Measurements from ENCODE around the gene MFSD12. TPM values are rescaled to one million over a fixed set of nuclear protein-coding genes. Genes with fewer than 3 reads are reported as not detected.

The MFSD12 gene
- total RNA-seq, result 78.9 and 80.4 TPM in 2 replicates
- polyA plus RNA-seq, result 51.7 and 66.9 TPM in 2 replicates
- polyA plus RNA-seq (2011; cell fraction: cytosol; rRNA removed), result 27.4 and 38.4 TPM in 2 replicates
- 102 and 113 TPM in 2 replicates for polyA plus RNA-seq (2011; cell fraction: nucleus; rRNA removed)
- polyA plus RNA-seq (2012), result 49.8 and 67.4 TPM in 2 replicates
- polyA minus RNA-seq, result 34.5 and 41.8 TPM in 2 replicates
- polyA minus RNA-seq (2011; cell fraction: cytosol; rRNA and poly(A)+ RNA removed), result 649 TPM
- polyA minus RNA-seq (2011; cell fraction: nucleus; rRNA and poly(A)+ RNA removed), result 24.4 and 34.2 TPM in 2 replicates
- Bru-seq, nascent RNA, result percentile 46 among the genes with signal in this experiment
- BruChase-seq, experiment 1, labeled RNA remaining after a 6-hour chase, result percentile 70 among the genes with signal in this experiment
- BruChase-seq, experiment 2, labeled RNA remaining after a 2-hour chase, result percentile 65 among the genes with signal in this experiment
- long read RNA-seq, transcript MFSD12-204 (1 exons, 1,769 nt), result minor isoform, 9 of 99 reads
- long read RNA-seq, transcript MFSD12-201 (10 exons, 2,124 nt), result major isoform, 54 of 99 reads
- long read RNA-seq, partial matches to known transcripts, result 6 of 99 reads
- long read RNA-seq, other reads (novel, unspliced or antisense), result 30 of 99 reads

- H3K4me1 ChIP-seq (ENCODE audit: control insufficient read depth, extremely low read depth, insufficient read depth, low read length), result peaks cover 24% of the 10 kb centered on the region
- peak; percentile 91 for DNase-seq (ENCODE audit: low read depth, low spot score)
- peaks cover 35% of the 10 kb centered on the region for H3K79me2 ChIP-seq (ENCODE audit: control insufficient read depth, insufficient read depth, low read length)
- CTCF ChIA-PET, result interaction anchor here (1.0 to 6.4 kb wide), 5 partner anchors 11 to 50 kb away, joined by 3 to 34 read pairs (median 9); partner anchors contain the start of gene GIPC3
- H3K9ac ChIP-seq (replicated peaks; ENCODE audit: extremely low read depth, insufficient read depth, low read length), result peak within 1 kb of the TSS; percentile 52
- TF ChIP-seq POLR2A (IDR thresholded peaks at IDR 0.05; ENCODE audit: low read depth, low read length) (peak; percentile 68), MYC (IDR thresholded peaks at IDR 0.05; ENCODE audit: low read depth, low read length) (peak; percentile 53), POLR2AphosphoS5 (IDR thresholded peaks at IDR 0.05; ENCODE audit: insufficient read depth, low read depth, low read length) (peak; percentile 91), MAX (IDR thresholded peaks at IDR 0.05; ENCODE audit: insufficient read depth, insufficient read length) (peak; percentile 85), JUN (IDR thresholded peaks at IDR 0.05; ENCODE audit: borderline replicate concordance, insufficient read depth, insufficient read length, low read depth) (no peak), CTCF (IDR thresholded peaks at IDR 0.05; ENCODE audit: extremely low read depth in 1 of 2, insufficient read depth in 1 of 2, low read depth in 1 of 2, low read length in 2 of 2) (no peak)
- dilution Hi-C loops (cut with MboI; ENCODE audit: extremely low pct_ligation_motif_present, low sequenced_read_pairs) (no loop called here), intact Hi-C loops (cut with micrococcal nuclease) (loop anchor here (1.0 kb wide), 1 partner anchor 15 kb away; the partner anchor contains the start of gene HMG20B)
- H3K9me3 ChIP-seq (replicated peaks; ENCODE audit: control insufficient read depth, insufficient read depth, low read length), result no peaks in the 10 kb centered on the region
- no TSS peak for BruUV-seq (replicated peaks)
- peak within 1 kb of the TSS; percentile 75 for H2AFZ ChIP-seq (ENCODE audit: low read depth, low read length)
- peak; percentile 88 for FAIRE-seq
- H3K4me3 ChIP-seq (replicated peaks in 1 of 3; ENCODE audit: insufficient read depth in 1 of 3, low read depth in 1 of 3, low read length in 3 of 3), result peak within 1 kb of the TSS; percentile 49 to 63 (median 58)
- H3K27ac ChIP-seq (ENCODE audit: insufficient read depth, low read depth, low read length), result peak within 1 kb of the TSS; percentile 21
- no peaks in the 10 kb centered on the region for H3K9me1 ChIP-seq (replicated peaks; ENCODE audit: control insufficient read depth, extremely low read depth, insufficient read depth, low read length)
- peak within 1 kb of the TSS; percentile 79 for H3K4me2 ChIP-seq (ENCODE audit: insufficient read depth, low read length)
- no peaks in the 10 kb centered on the region for H3K27me3 ChIP-seq (ENCODE audit: control insufficient read depth in 2 of 2, insufficient read depth in 2 of 2, low read length in 2 of 2)
- no peaks in the 10 kb centered on the region for H3K36me3 ChIP-seq (ENCODE audit: control insufficient read depth in 2 of 2, extremely low read depth in 1 of 2, insufficient read depth in 2 of 2, low read length in 2 of 2)
- H4K20me1 ChIP-seq (replicated peaks; ENCODE audit: control insufficient read depth, extremely low read depth, insufficient read depth, low read length), result no peaks in the 10 kb centered on the region
- POLR2A ChIA-PET, result interaction anchor here (1.5 kb wide), 1 partner anchor 16 kb away, joined by 6 read pairs; no protein-coding TSS in a partner anchor
Measured at GRCh38 chr19:3557461-3558248, at the start of gene MFSD12. Gene MFSD12 (minus strand): TSS chr19:3557586. CDS start chr19:3557403, 183 bp downstream.

Measured in endothelial cell of umbilical vein (primary cell).